Measurements from ENCODE around the gene NPTN. TPM values are rescaled to one million over a fixed set of nuclear protein-coding genes. Genes with fewer than 3 reads are reported as not detected.

Gene NPTN
- total RNA-seq, 1 experiment from 2014 or later = 69.0 TPM

GRCh38 chr15:73518876-73519733 lies 114.1 kb downstream of the NPTN start:
- DNase-seq (ENCODE audit: low read depth) = no peak

- peak; percentile 1 for DNase-seq (ENCODE audit: low read depth)
Measured at GRCh38 chr15:73518180-73518862, 114.9 kb downstream of the NPTN start.

GRCh38 chr15:73517566-73517965 lies 115.6 kb downstream of the NPTN start:
- DNase-seq (ENCODE audit: low read depth) = no peak

GRCh38 chr15:73515527-73515926 lies 117.7 kb downstream of the NPTN start:
- DNase-seq (ENCODE audit: low read depth) = no peak

Other genes starting within 250 kb of the NPTN start
- not detected in 2 replicates for gene REC114, start 190.2 kb downstream of the NPTN start, total RNA-seq (2014; rRNA removed; shearing (Covaris generic))
- 24.6 and 24.7 TPM in 2 replicates for gene CD276, start 51.0 kb upstream of the NPTN start, total RNA-seq (2014; rRNA removed; shearing (Covaris generic))
- 0.06 and 0.21 TPM in 2 replicates for gene INSYN1, start 120.0 kb upstream of the NPTN start, total RNA-seq (2014; rRNA removed; shearing (Covaris generic))
- gene TBC1D21, start 240.2 kb upstream of the NPTN start, total RNA-seq (2014; rRNA removed; shearing (Covaris generic)) = not detected in 2 replicates